A549 (cell line): ENCODE results near the gene CMYA5. TPM values are rescaled to one million over a fixed set of nuclear protein-coding genes. Genes with fewer than 3 reads are reported as not detected.

Experiments used
- ATAC-seq, 2 experiments: fragments of 200-7000 bp in 1 of 2; fragments of >200 bp in 1 of 2; cut with Nextera tagmentation in 1 of 2; cut with Tn5 transposase in 1 of 2; 3 replicates each; pipeline versions ENCODE4 v1.8.0 to v1.9.1; 2018 to 2020; ENCODE audit warnings: mild to moderate bottlenecking in 1 of 2, moderate library complexity in 1 of 2
- CTCF ChIA-PET: fragments of 300-600 bp; sonication (Branson Sonifier 250); formaldehyde crosslinking; extraction: SDS; loops from one replicate; lab custom pipeline; 2021; ENCODE audit warnings: antibody characterized with exemption, inconsistent platforms; lab: Yijun Ruan, JAX
- POLR2A ChIA-PET: fragments of 350-600 bp; formaldehyde crosslinking; extraction: SDS; loops from one replicate; lab custom pipeline; 2021; ENCODE audit warnings: antibody characterized with exemption, inconsistent platforms; lab: Yijun Ruan, JAX
- DNase-seq, 2 experiments: peaks; one replicate each; pipeline versions ENCODE4 v3.0.0 to v3.0.0-alpha.2; 2011 to 2016; ENCODE audit warnings: low read depth in 1 of 2, low spot score in 1 of 2
- FAIRE-seq: peaks from 2 replicates; lab custom pipeline; 2011; peaks lifted over from hg19 to GRCh38; lab: Jason Lieb, UNC
- H3K27ac ChIP-seq, 2 experiments: fragments of >200 bp; sonication (Bioruptor Twin); formaldehyde crosslinking; 3 replicates each; pipeline ENCODE4 v1.5.1; 2016 to 2017
- H3K4me1 ChIP-seq: fragments of >200 bp; sonication (Bioruptor Twin); formaldehyde crosslinking; 3 replicates; pipeline ENCODE4 v1.6.1; 2016
- H3K4me2 ChIP-seq: fragments of >200 bp; sonication (Bioruptor Twin); formaldehyde crosslinking; 3 replicates; pipeline ENCODE4 v1.6.1; 2016
- H3K4me3 ChIP-seq: fragments of >200 bp; sonication (Bioruptor Twin); formaldehyde crosslinking; 3 replicates; pipeline ENCODE4 v1.5.1; 2016
- H3K9me3 ChIP-seq: fragments of >200 bp; sonication (Bioruptor Twin); formaldehyde crosslinking; 3 replicates; pipeline ENCODE4 v1.6.1; 2016
- CEBPB ChIP-seq, 2 experiments: fragments of >200 bp in 1 of 2; sonication (Bioruptor Twin) in 1 of 2; formaldehyde crosslinking in 1 of 2; IDR thresholded peaks; 2 replicates each; pipeline ENCODE4 v1.6.1; 2012 to 2016
- CHD4 ChIP-seq: fragments of 200-600 bp; sonication (generic); IDR thresholded peaks from 2 replicates; pipeline ENCODE4 v1.6.1; 2016; ENCODE audit warnings: antibody characterized with exemption, mild to moderate bottlenecking, borderline replicate concordance
- EHMT2 ChIP-seq: fragments of 200-600 bp; sonication (generic); IDR thresholded peaks from 2 replicates; pipeline ENCODE4 v1.6.1; 2016; ENCODE audit warnings: antibody characterized with exemption, low read depth, mild to moderate bottlenecking, moderate library complexity
- FOXS1 ChIP-seq: fragments of 250-450 bp; sonication (Bioruptor Pico); IDR thresholded peaks from 2 replicates; pipeline ENCODE4 v1.5.0; 2020; ENCODE audit warnings: mild to moderate bottlenecking, moderate library complexity
- GATA3 ChIP-seq: IDR thresholded peaks from 2 replicates; pipeline ENCODE4 v1.6.1; 2012; ENCODE audit warnings: borderline replicate concordance
- HOXB5 ChIP-seq: fragments of 250-450 bp; sonication (Bioruptor Pico); IDR thresholded peaks from 2 replicates; pipeline ENCODE4 v1.5.0; 2020; ENCODE audit warnings: mild to moderate bottlenecking, moderate library complexity
- JUN ChIP-seq, 2 experiments: fragments of >200 bp; sonication (Bioruptor Twin); formaldehyde crosslinking; IDR thresholded peaks; 2 replicates in 1 of 2; 3 replicates in 1 of 2; pipeline ENCODE4 v1.6.1; 2016 to 2017
- KDM1A ChIP-seq: fragments of 200-600 bp; sonication (generic); IDR thresholded peaks from 2 replicates; pipeline ENCODE4 v1.6.1; 2016; ENCODE audit warnings: low read depth, mild to moderate bottlenecking
- KDM5A ChIP-seq: fragments of 200-600 bp; sonication (generic); IDR thresholded peaks from 2 replicates; pipeline ENCODE4 v1.6.1; 2016; ENCODE audit warnings: antibody characterized with exemption, mild to moderate bottlenecking
- MAFK ChIP-seq: fragments of 450-650 bp; IDR thresholded peaks from 2 replicates; pipeline ENCODE4 v1.6.1; 2014; ENCODE audit not compliant: partially characterized antibody
- NFE2L2 ChIP-seq: fragments of 150-350 bp; conservative IDR thresholded peaks from 2 replicates; pipeline ENCODE4 v1.6.1; 2014; ENCODE audit warnings: low read length
- NR3C1 ChIP-seq: fragments of >200 bp; sonication (Bioruptor Twin); formaldehyde crosslinking; IDR thresholded peaks from 3 replicates; pipeline ENCODE4 v1.6.1; 2017
- POLR2AphosphoS2 ChIP-seq: conservative IDR thresholded peaks from 2 replicates; pipeline ENCODE4 v1.6.1; 2012; ENCODE audit warnings: low read length, improper control_type of control experiment, inconsistent platforms
- RAD21 ChIP-seq, 2 experiments: fragments of >200 bp in 1 of 2; sonication (Bioruptor Twin) in 1 of 2; formaldehyde crosslinking in 1 of 2; IDR thresholded peaks in 1 of 2; conservative IDR thresholded peaks in 1 of 2; 2 replicates in 1 of 2; 3 replicates in 1 of 2; pipeline ENCODE4 v1.6.1; 2012 to 2018; ENCODE audit warnings: inconsistent platforms in 1 of 2
- RCOR1 ChIP-seq: fragments of 150-350 bp; IDR thresholded peaks from 2 replicates; pipeline ENCODE4 v1.6.1; 2014; ENCODE audit warnings: antibody characterized with exemption, low read length, low read depth
- RFX5 ChIP-seq: fragments of 450-650 bp; IDR thresholded peaks from 2 replicates; pipeline ENCODE4 v1.7.1; 2014; ENCODE audit warnings: antibody characterized with exemption, mild to moderate bottlenecking, moderate library complexity
- SREBF2 ChIP-seq: fragments of 450-650 bp; IDR thresholded peaks from 2 replicates; pipeline ENCODE4 v1.6.1; 2014; ENCODE audit warnings: mild to moderate bottlenecking, moderate library complexity
- TFCP2L1 ChIP-seq: fragments of 250-450 bp; sonication (Bioruptor Pico); IDR thresholded peaks from 2 replicates; pipeline ENCODE4 v1.5.0; 2021; ENCODE audit warnings: mild to moderate bottlenecking
- TP53 ChIP-seq: fragments of 250-450 bp; sonication (Bioruptor Pico); IDR thresholded peaks from 2 replicates; pipeline ENCODE4 v1.5.0; 2021; ENCODE audit warnings: mild to moderate bottlenecking, moderate library complexity
- ZNF302 ChIP-seq: fragments of 250-450 bp; sonication (Bioruptor Pico); IDR thresholded peaks from 2 replicates; pipeline ENCODE4 v1.9.0; 2021; ENCODE audit warnings: inconsistent platforms, mild to moderate bottlenecking, moderate library complexity
- WGBS: methylation state at CpG from one replicate; pipeline ENCODE4 v1.1.6; 2017; ENCODE audit errors: missing lambda C conversion rate; 5-methylcytosine and 5-hydroxymethylcytosine counted together
- polyA minus RNA-seq: library from RNA; depleted of rRNA, polyadenylated mRNA; stranded (reverse); fragments of >200 nt; gene quantifications from 2 replicates; pipeline ENCODE4 v1.2.3, GENCODE V29; 2011; rRNA and poly(A)+ RNA removed
- polyA plus RNA-seq, 4 experiments: library from polyadenylated mRNA; depleted of rRNA in 3 of 4; stranded (reverse); fragments of >200 nt; fragmentation: RNase III in 1 of 4; extraction: RNeasy Plus Mini Kit Qiagen cat#74134 plus additional on column Dnase treatment in 1 of 4; gene quantifications; 2 replicates in 3 of 4; 3 replicates in 1 of 4; pipeline ENCODE4 v1.2.3, GENCODE V29; 2011 to 2017
- TF ChIP-seq, protein P1 (sequence below): fragments of >200 bp; sonication (Bioruptor Twin); formaldehyde crosslinking; IDR thresholded peaks from 2 replicates; pipeline ENCODE4 v1.6.1; 2016
- TF ChIP-seq, protein P2 (sequence below): fragments of >200 bp; sonication (Bioruptor Twin); formaldehyde crosslinking; IDR thresholded peaks from 3 replicates; pipeline ENCODE4 v1.5.1; 2016
- TF ChIP-seq, protein P3 (sequence below): IDR thresholded peaks from 2 replicates; pipeline ENCODE4 v1.6.1; 2012; ENCODE audit warnings: low read depth, borderline replicate concordance
- TF ChIP-seq, protein P4 (sequence below): fragments of 150-350 bp; IDR thresholded peaks from 2 replicates; pipeline ENCODE4 v1.6.1; 2014; ENCODE audit warnings: low read depth, mild to moderate bottlenecking, low read length

The CMYA5 gene
- polyA plus RNA-seq (2011; rRNA removed) (0.58 and 0.61 TPM in 2 replicates), polyA plus RNA-seq (2017; fragmentation: RNase III; extraction: RNeasy Plus Mini Kit Qiagen cat#74134 plus additional on column Dnase treatment) (0.10 to 0.18 TPM (median 0.13 TPM) in 3 replicates), polyA minus RNA-seq (0.41 and 0.68 TPM in 2 replicates)
- polyA plus RNA-seq (2012; cell fraction: cytosol; rRNA removed): 0.04 and 0.09 TPM in 2 replicates
- 0.12 and 0.20 TPM in 2 replicates for polyA plus RNA-seq (2012; cell fraction: nucleus; rRNA removed)

DNA sequence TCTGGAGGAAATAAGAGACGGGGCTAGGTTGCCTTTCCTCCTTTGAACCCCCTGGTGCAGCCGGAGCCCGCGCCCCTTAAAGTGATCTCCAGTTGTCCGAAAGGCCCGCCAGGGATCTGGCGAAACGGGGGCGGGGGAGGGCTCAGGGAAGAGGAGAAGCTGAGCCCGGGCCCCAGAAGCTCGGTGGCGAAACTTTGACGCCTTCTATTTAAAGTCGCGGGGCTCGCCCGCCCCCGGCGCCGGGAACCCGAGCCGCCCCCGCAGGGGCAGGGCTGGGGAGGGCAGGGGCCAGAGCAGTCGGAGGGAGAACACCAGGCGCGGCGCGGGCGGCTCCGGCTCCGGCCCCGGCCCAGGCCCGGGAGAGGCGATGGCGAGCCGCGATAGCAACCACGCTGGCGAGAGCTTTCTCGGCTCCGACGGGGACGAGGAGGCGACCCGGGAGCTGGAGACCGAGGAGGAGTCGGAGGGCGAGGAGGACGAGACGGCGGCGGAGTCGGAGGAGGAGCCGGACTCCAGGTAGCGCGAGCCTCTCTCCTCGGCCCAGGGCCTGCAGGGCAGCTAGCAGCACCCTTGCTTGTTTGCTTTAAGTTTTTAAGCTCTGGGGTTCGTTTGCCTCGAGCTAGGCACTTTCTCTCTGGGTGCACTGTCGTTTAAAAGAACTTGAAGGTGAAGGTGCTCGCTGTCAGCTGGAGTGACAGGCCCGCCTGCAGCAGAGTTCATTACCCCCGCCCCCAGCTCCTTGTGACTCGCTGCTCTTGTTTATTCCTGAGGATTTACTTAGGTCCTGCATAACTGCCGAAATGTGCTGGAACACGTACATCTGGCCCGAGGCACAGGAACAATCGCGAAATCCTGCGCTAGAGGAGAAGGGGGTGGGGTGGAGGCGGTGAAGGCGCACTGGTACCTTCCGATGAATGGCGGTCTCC lies at the start of gene CMYA5:
Gene CMYA5 (plus strand): TSS at position 296 of the 926 bp plus-strand sequence. CDS start 72 bp downstream, at position 368.
- ATAC-seq (no peak), FAIRE-seq (no peak)
- no peak within 1 kb of the TSS for H3K4me2 ChIP-seq
- 95% methylated on average over 72 of the region's 74 CpGs for whole genome bisulfite sequencing
- TF ChIP-seq EHMT2: no peak
- TF ChIP-seq TP53: no peak
- no peak for TF ChIP-seq KDM1A
- no peak for TF ChIP-seq TFCP2L1 (CRISPR knock-in tag)
- TF ChIP-seq SREBF2: no peak
- TF ChIP-seq KDM5A: no peak
- TF ChIP-seq, all 56 proteins: peak for 0
- DNase-seq: no peak
- H3K9me3 ChIP-seq: no peaks in the 10 kb centered on the region
- H3K4me1 ChIP-seq: peaks cover 15% of the 10 kb centered on the region; the same call in 2 of the 3 replicates
- ChIA-PET POLR2A (no interaction called here), CTCF (interaction anchor here (0.6 to 1.6 kb wide), 5 partner anchors 8 to 384 kb away, joined by 3 to 4 read pairs (median 3); no protein-coding TSS in a partner anchor)
- H3K27ac ChIP-seq: no peak within 1 kb of the TSS
- no peak within 1 kb of the TSS for H3K4me3 ChIP-seq

DNA sequence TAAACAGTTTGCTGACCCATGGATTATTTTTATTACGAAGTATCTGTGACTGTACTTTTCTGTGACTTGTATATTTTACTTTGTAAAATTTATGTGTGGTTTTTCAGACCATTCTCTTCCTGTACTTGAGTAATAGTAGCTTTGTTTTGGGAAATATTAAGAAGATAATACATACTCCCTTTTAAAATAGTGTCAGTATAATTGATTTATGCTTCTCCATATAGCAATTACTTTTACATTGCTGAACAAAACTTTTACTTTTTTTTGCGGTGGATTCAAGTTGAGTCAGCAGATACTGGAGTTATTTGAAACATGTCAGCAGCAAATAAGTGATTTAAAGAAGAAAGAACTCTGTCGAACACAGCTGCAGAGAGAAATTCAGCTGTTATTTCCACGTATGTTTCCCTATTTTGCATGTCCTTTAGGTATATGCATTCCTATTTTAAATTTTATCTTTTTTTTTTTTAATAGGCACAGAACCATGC lies 49.0 kb upstream of the CMYA5 start:
- no peak for ATAC-seq
- Histone ChIP-seq H3K4me3 (no peak overlapping the region), H3K27ac (no peak overlapping the region), H3K9me3 (no peaks in the 10 kb centered on the region), H3K4me2 (no peak overlapping the region), H3K4me1 (no peaks in the 10 kb centered on the region)
- WGBS: 92% methylated on average over 4 of the region's 4 CpGs
- DNase-seq: no peak
- ChIA-PET CTCF (interaction anchor here (1.8 kb wide), 1 partner anchor 28 kb away, joined by 3 read pairs; the partner anchor contains the start of gene TENT2), POLR2A (no interaction called here)
- no peak for FAIRE-seq
- TF ChIP-seq, protein P1, sequence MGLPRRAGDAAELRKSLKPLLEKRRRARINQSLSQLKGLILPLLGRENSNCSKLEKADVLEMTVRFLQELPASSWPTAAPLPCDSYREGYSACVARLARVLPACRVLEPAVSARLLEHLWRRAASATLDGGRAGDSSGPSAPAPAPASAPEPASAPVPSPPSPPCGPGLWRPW: no peak
- TF ChIP-seq RAD21 (conservative IDR thresholded peaks at IDR 0.05 in 1 of 2, IDR thresholded peaks at IDR 0.05 in 1 of 2) (no peak), KDM5A (no peak), MAFK (peak; percentile 62), CEBPB (IDR thresholded peaks at IDR 0.05) (no peak), GATA3 (no peak)

DNA sequence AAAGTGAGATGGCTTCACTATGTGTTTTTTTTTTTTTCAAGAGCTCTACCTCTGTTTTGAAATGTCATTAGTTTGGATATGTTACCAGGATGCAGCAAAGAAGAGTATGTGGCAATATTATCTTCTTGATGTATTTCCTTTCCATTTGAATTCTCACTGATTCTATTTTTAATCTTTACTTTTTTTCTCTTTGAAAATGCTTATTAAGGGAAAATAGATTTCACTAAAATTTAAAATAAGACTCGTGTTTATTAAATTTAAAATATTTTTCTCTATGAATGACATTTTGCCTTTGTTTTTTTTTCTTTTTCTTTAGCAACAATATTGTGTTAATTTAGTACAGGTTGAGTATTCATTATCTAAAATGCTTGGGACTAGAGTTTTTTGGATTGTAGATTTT lies 48.2 kb upstream of the CMYA5 start:
- ATAC-seq: no peak
- no peaks in the 10 kb centered on the region for H3K9me3 ChIP-seq
- ChIA-PET CTCF (interaction anchor here (1.1 to 1.8 kb wide), 2 partner anchors 29 to 442 kb away, joined by 3 read pairs; partner anchors contain the start of gene TENT2), POLR2A (no interaction called here)
- no peak overlapping the region for H3K27ac ChIP-seq
- DNase-seq: no peak
- 88% methylated on average over 1 of the region's 1 CpG for WGBS
- TF ChIP-seq NFE2L2: no peak
- peak; percentile 8 for TF ChIP-seq MAFK
- TF ChIP-seq, all 56 proteins: peak for 1
- peak; percentile 13 for FAIRE-seq
- Histone ChIP-seq H3K4me3 (no peak overlapping the region), H3K4me1 (no peaks in the 10 kb centered on the region), H3K4me2 (no peak overlapping the region)

DNA sequence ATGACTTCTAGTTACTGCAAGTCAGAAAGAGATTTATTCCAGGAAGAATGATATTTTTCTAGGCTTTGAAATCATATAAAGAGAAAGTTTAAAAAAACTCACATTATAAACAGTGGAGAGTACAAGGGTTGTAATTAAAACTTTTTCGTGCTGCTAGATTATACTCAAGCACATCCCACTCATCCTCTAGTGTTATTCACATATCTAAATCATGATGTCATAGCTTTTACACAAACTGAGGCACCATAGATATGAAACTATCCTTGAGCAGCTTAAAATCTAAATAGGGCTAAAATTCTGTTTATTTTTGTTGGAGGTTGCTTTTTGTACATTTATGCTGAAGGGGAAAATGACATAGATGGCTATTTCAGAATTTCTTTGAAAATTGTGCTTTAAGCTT lies 47.4 kb upstream of the CMYA5 start:
- H3K4me1 ChIP-seq: no peaks in the 10 kb centered on the region
- WGBS: 90% methylated on average over 1 of the region's 1 CpG
- H3K4me3 ChIP-seq: no peak overlapping the region
- no peak overlapping the region for H3K4me2 ChIP-seq
- H3K27ac ChIP-seq: no peak overlapping the region
- DNase-seq (no peak), ATAC-seq (no peak), FAIRE-seq (no peak)
- H3K9me3 ChIP-seq: no peaks in the 10 kb centered on the region
- CTCF ChIA-PET: interaction anchor here (1.0 to 1.1 kb wide), 2 partner anchors 12 to 441 kb away, joined by 3 read pairs; no protein-coding TSS in a partner anchor
- POLR2A ChIA-PET: no interaction called here
- no peak for TF ChIP-seq KDM1A
- no peak for TF ChIP-seq RCOR1
- no peak for TF ChIP-seq RFX5
- TF ChIP-seq ZNF302: no peak
- TF ChIP-seq TP53: no peak
- no peak for TF ChIP-seq CEBPB (IDR thresholded peaks at IDR 0.05)
- TF ChIP-seq, protein P2, sequence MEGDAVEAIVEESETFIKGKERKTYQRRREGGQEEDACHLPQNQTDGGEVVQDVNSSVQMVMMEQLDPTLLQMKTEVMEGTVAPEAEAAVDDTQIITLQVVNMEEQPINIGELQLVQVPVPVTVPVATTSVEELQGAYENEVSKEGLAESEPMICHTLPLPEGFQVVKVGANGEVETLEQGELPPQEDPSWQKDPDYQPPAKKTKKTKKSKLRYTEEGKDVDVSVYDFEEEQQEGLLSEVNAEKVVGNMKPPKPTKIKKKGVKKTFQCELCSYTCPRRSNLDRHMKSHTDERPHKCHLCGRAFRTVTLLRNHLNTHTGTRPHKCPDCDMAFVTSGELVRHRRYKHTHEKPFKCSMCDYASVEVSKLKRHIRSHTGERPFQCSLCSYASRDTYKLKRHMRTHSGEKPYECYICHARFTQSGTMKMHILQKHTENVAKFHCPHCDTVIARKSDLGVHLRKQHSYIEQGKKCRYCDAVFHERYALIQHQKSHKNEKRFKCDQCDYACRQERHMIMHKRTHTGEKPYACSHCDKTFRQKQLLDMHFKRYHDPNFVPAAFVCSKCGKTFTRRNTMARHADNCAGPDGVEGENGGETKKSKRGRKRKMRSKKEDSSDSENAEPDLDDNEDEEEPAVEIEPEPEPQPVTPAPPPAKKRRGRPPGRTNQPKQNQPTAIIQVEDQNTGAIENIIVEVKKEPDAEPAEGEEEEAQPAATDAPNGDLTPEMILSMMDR: no peak
- no peak for TF ChIP-seq CHD4
- no peak for TF ChIP-seq FOXS1 (CRISPR knock-in tag)
- no peak for TF ChIP-seq HOXB5 (CRISPR knock-in tag)
- TF ChIP-seq JUN (IDR thresholded peaks at IDR 0.05): no peak
- no peak for TF ChIP-seq POLR2AphosphoS2
- TF ChIP-seq, protein P3, sequence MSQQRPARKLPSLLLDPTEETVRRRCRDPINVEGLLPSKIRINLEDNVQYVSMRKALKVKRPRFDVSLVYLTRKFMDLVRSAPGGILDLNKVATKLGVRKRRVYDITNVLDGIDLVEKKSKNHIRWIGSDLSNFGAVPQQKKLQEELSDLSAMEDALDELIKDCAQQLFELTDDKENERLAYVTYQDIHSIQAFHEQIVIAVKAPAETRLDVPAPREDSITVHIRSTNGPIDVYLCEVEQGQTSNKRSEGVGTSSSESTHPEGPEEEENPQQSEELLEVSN: no peak
- no peak for TF ChIP-seq EHMT2
- TF ChIP-seq NR3C1: no peak
- TF ChIP-seq GATA3: no peak
- no peak for TF ChIP-seq SREBF2
- TF ChIP-seq, protein P4, sequence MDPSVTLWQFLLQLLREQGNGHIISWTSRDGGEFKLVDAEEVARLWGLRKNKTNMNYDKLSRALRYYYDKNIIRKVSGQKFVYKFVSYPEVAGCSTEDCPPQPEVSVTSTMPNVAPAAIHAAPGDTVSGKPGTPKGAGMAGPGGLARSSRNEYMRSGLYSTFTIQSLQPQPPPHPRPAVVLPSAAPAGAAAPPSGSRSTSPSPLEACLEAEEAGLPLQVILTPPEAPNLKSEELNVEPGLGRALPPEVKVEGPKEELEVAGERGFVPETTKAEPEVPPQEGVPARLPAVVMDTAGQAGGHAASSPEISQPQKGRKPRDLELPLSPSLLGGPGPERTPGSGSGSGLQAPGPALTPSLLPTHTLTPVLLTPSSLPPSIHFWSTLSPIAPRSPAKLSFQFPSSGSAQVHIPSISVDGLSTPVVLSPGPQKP: no peak
